ENCODE measurements around the gene CYCS.
"Not testable (repeated sequence)": the region's sequence is repeated elsewhere in the genome, so short reads cannot be mapped to it uniquely, and the experiment has no call there.

The CYCS gene

DNA sequence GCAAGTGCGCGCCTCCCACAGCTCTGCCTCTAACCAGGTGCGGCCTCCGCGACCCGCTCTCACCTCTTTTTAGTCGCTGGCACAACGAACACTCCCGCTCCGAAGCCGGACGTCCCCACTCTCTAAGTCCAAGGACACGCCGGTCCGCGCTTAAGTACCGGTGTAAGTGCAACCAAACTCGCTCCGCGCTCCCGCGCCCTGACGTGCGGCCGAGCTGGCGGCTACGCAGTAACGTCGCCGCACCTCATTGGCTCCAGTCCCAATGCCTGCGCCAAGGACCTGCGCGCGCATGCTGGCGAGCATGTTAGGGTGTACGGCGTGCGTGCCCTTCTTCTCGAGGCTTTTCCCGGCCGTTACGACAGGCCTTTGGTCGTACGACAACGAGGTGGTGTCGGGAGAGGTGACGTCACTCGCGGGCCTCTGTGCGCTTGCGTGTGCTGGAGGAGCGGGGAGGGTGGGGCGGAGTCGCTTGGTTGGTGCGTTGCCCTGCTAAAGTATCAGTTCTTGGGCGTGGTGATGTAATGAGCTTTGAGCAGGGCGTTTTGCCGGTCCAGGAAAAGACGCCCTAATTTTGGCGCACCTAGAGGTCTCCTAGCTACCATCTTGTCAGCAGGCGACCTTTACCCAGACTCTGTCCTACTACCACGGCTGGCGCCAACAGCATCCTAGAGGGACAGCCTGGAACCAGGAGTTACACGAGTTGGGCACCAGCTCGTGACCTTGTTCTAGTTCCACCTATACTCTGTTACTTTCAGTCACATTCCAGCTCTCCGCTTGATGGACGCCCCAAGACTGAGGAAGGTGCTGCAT is at the start of gene CYCS:
CYCS (minus strand) TSS at position 124 of the 810 bp plus-strand sequence. CDS start 1,141 bp downstream, outside the sequence.
- ATAC-seq (ENCODE audit: low read depth) (peak; percentile 86), DNase-seq (ENCODE audit: low spot score in 2 of 2) (peak; percentile 99)
- H3K4me3 Mint-ChIP-seq = peak within 1 kb of the TSS; percentile 97
- peaks cover 16% of the 10 kb centered on the region for H3K36me3 Mint-ChIP-seq
- peak within 1 kb of the TSS; percentile 99 for H3K27ac Mint-ChIP-seq
- H3K9me3 Mint-ChIP-seq = no peaks in the 10 kb centered on the region
- peaks cover 8% of the 10 kb centered on the region for H3K4me1 Mint-ChIP-seq
- H3K27me3 Mint-ChIP-seq = no peaks in the 10 kb centered on the region

DNA sequence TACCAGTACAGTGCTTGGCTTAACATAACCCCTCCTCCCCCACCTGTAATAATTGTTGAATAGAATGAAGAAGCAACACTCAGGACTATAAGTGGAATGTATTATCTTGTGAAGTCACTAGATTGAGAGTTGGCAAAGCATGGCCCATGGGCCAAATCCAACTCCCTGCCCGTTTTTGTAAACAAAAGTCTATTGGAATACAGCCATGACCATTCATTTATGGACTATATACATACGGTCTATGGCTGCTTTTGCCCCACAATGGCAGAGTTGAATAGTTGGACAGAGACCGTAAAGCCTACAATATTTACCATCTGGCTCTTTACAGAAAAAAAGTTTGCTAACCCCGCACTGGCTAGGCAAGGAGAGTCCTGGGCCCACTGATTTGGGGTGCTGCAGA is 48.1 kb upstream of the CYCS start:
- ATAC-seq (ENCODE audit: low read depth) (no peak), DNase-seq (ENCODE audit: low spot score in 2 of 2) (no peak)
- H3K36me3 Mint-ChIP-seq = peaks cover 31% of the 10 kb centered on the region
- no peaks in the 10 kb centered on the region for H3K27me3 Mint-ChIP-seq
- H3K4me1 Mint-ChIP-seq = peaks cover 4% of the 10 kb centered on the region
- H3K27ac Mint-ChIP-seq = peak overlapping the region; percentile 8
- H3K4me3 Mint-ChIP-seq = no peak overlapping the region
- H3K9me3 Mint-ChIP-seq = no peaks in the 10 kb centered on the region

DNA sequence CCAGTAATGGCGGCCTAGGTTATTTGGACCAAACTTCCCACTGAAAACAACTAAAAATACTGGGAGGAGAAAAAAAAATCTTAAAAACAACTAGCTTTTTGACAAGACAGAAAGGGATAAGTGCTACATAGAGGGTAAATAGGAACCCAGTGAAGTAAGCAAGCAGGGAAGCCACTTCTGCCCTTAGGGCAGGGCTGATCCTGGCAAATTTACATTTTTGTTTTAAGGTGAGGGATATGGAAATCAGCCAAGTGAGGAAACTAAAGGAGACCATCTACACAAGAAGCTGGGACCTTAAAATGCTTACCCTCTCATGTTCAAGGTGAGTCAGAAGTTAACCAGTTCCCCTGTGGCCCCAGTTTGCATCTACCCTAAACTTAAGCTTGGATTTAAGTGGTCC is 46.5 kb upstream of the CYCS start:
- Mint-ChIP-seq H3K36me3 (peaks cover 24% of the 10 kb centered on the region), H3K4me1 (peaks cover 4% of the 10 kb centered on the region), H3K9me3 (no peaks in the 10 kb centered on the region), H3K27me3 (no peaks in the 10 kb centered on the region), H3K4me3 (no peak overlapping the region), H3K27ac (no peak overlapping the region)
- ATAC-seq (ENCODE audit: low read depth) = no peak
- DNase-seq (ENCODE audit: low spot score in 2 of 2) = no peak

GRCh38 chr7:25171071-25171470 is 46.0 kb upstream of the CYCS start:
- DNase-seq (ENCODE audit: low spot score in 2 of 2) = no peak
- no peak overlapping the region for H3K4me3 Mint-ChIP-seq
- peaks cover 4% of the 10 kb centered on the region for H3K4me1 Mint-ChIP-seq
- no peaks in the 10 kb centered on the region for H3K9me3 Mint-ChIP-seq
- H3K36me3 Mint-ChIP-seq = peaks cover 24% of the 10 kb centered on the region
- no peak for ATAC-seq (ENCODE audit: low read depth)
- H3K27ac Mint-ChIP-seq = no peak overlapping the region
- no peaks in the 10 kb centered on the region for H3K27me3 Mint-ChIP-seq

- Mint-ChIP-seq H3K36me3 (peaks cover 26% of the 10 kb centered on the region), H3K4me3 (no peak overlapping the region)
- ATAC-seq (ENCODE audit: low read depth) = no peak
Measured at GRCh38 chr7:25169683-25170082, 44.6 kb upstream of the CYCS start.

GRCh38 chr7:25168145-25168544 is 43.1 kb upstream of the CYCS start:
- peaks cover 31% of the 10 kb centered on the region for H3K36me3 Mint-ChIP-seq
- no peak for DNase-seq (ENCODE audit: low spot score in 2 of 2)
- no peak for ATAC-seq (ENCODE audit: low read depth)
- H3K4me1 Mint-ChIP-seq = peaks cover 4% of the 10 kb centered on the region
- no peak overlapping the region for H3K4me3 Mint-ChIP-seq
- no peaks in the 10 kb centered on the region for H3K27me3 Mint-ChIP-seq
- H3K9me3 Mint-ChIP-seq = no peaks in the 10 kb centered on the region
- H3K27ac Mint-ChIP-seq = no peak overlapping the region

More at GRCh38 chr7:25169683-25170082, 44.6 kb upstream of the CYCS start:
- Mint-ChIP-seq H3K9me3 (no peaks in the 10 kb centered on the region), H3K27ac (no peak overlapping the region), H3K27me3 (no peaks in the 10 kb centered on the region), H3K4me1 (peaks cover 4% of the 10 kb centered on the region)
- DNase-seq (ENCODE audit: low spot score in 2 of 2) = no peak

GRCh38 chr7:25167262-25167843 is 42.3 kb upstream of the CYCS start:
- no peak overlapping the region for H3K4me3 Mint-ChIP-seq
- no peak for ATAC-seq (ENCODE audit: low read depth)

DNA sequence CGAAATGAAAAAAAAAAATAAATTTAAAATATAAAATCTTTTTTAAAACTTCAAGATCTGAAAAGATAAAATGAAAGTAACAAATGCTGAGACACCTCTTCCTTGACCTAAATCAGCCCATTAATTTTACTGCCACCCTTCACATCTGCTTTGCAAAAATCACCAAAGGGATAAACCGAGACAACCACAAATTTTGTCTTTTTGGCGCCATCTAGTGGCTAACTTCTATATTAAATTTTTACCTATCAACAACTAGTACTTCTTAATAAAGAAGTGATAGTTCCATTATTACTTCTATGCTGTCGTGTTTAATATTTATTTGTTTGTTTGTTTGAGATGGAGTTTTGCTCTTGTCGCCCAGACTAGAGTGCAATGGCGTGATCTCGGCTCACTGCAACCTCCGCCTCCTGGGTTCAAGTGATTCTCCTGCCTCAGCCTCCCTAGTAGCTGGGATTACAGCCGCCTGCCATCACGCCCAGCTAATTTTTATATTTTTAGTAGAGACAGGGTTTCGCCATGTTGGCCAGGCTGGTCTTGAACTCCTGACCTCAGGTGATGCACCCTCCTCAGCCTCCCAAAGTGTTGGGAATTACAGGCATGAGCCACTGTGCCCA is 35.0 kb upstream of the CYCS start:
- not testable (repeated sequence) for H3K27me3 Mint-ChIP-seq, H3K4me1 Mint-ChIP-seq, H3K4me3 Mint-ChIP-seq, H3K9me3 Mint-ChIP-seq, H3K27ac Mint-ChIP-seq
- peak; percentile 65 for ATAC-seq (ENCODE audit: low read depth)
- peaks cover 26% of the 10 kb centered on the region for H3K36me3 Mint-ChIP-seq
- peak in 1 of 2 donors; percentile 60 for DNase-seq (ENCODE audit: low spot score in 2 of 2)

More at GRCh38 chr7:25167262-25167843, 42.3 kb upstream of the CYCS start:
- Mint-ChIP-seq H3K27me3 (no peaks in the 10 kb centered on the region), H3K9me3 (no peaks in the 10 kb centered on the region), H3K27ac (no peak overlapping the region), H3K36me3 (peaks cover 25% of the 10 kb centered on the region), H3K4me1 (peaks cover 4% of the 10 kb centered on the region)
- DNase-seq (ENCODE audit: low spot score in 2 of 2) = no peak

DNA sequence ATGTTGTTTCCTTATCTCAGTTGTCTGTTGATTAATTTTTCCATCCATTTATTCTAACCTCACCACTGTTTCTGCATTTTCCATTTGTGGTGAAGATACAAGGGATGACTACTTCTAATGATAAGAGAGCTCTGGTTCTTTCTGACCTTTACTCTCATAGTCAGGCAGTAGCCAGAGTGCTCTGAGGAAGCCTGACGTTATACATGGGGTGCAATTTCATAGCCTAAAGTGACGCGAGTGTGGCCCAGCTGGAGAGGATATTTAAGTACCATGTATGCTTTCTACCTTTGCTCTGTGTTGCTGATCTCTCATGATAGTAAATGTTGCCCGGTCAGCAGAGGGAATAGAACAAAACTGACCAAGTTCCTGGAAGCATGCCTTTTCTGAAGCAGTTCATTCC is 33.9 kb upstream of the CYCS start:
- DNase-seq (ENCODE audit: low spot score in 2 of 2) (no peak), ATAC-seq (ENCODE audit: low read depth) (no peak)
- Mint-ChIP-seq H3K9me3 (no peaks in the 10 kb centered on the region), H3K4me1 (peaks cover 2% of the 10 kb centered on the region), H3K36me3 (peaks cover 27% of the 10 kb centered on the region), H3K27me3 (no peaks in the 10 kb centered on the region), H3K27ac (no peak overlapping the region), H3K4me3 (no peak overlapping the region)

GRCh38 chr7:25151773-25152172 is 26.7 kb upstream of the CYCS start:
- Mint-ChIP-seq H3K27me3 (no peaks in the 10 kb centered on the region), H3K4me3 (no peak overlapping the region), H3K9me3 (no peaks in the 10 kb centered on the region), H3K36me3 (peaks cover 31% of the 10 kb centered on the region), H3K27ac (no peak overlapping the region), H3K4me1 (no peaks in the 10 kb centered on the region)
- no peak for DNase-seq (ENCODE audit: low spot score in 2 of 2)
- ATAC-seq (ENCODE audit: low read depth) = no peak

GRCh38 chr7:25149836-25150235 is 24.8 kb upstream of the CYCS start:
- ATAC-seq (ENCODE audit: low read depth) = no peak
- Mint-ChIP-seq H3K4me1 (peaks cover 2% of the 10 kb centered on the region), H3K27me3 (no peaks in the 10 kb centered on the region), H3K36me3 (peaks cover 36% of the 10 kb centered on the region), H3K4me3 (no peak overlapping the region), H3K27ac (no peak overlapping the region), H3K9me3 (no peaks in the 10 kb centered on the region)
- no peak for DNase-seq (ENCODE audit: low spot score in 2 of 2)

GRCh38 chr7:25148772-25149575 is 23.9 kb upstream of the CYCS start:
- Mint-ChIP-seq H3K4me1 (peaks cover 2% of the 10 kb centered on the region), H3K9me3 (no peaks in the 10 kb centered on the region), H3K27me3 (no peaks in the 10 kb centered on the region), H3K27ac (no peak overlapping the region), H3K4me3 (no peak overlapping the region), H3K36me3 (peaks cover 30% of the 10 kb centered on the region)
- no peak for ATAC-seq (ENCODE audit: low read depth)
- DNase-seq (ENCODE audit: low spot score in 2 of 2) = no peak

DNA sequence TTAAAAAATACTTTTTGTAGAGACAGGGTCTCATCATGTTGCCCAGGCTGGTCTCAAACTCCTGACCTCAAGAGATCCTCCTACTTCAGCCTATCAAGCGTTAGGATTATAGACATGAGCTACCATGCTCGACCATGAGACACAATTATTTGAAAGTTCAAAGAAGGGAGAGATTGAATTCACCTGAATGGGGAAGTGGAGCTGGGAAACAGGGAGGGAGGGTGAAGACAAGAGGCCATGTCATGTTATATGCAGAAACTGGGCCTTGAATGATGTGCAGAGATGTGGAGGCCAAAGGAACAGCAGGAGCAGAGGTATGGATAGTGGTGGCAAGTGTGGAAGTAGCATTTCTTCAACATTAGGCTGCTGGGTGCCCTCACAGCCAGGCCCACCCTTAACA is 18.7 kb upstream of the CYCS start:
- Mint-ChIP-seq H3K4me3 (no peak overlapping the region), H3K27ac (no peak overlapping the region), H3K4me1 (peaks cover 2% of the 10 kb centered on the region), H3K27me3 (no peaks in the 10 kb centered on the region), H3K9me3 (no peaks in the 10 kb centered on the region), H3K36me3 (peaks cover 14% of the 10 kb centered on the region)
- ATAC-seq (ENCODE audit: low read depth) (no peak), DNase-seq (ENCODE audit: low spot score in 2 of 2) (no peak)

- Mint-ChIP-seq H3K27me3 (no peaks in the 10 kb centered on the region), H3K4me3 (no peak overlapping the region), H3K27ac (no peak overlapping the region), H3K36me3 (peaks cover 12% of the 10 kb centered on the region), H3K9me3 (no peaks in the 10 kb centered on the region), H3K4me1 (no peaks in the 10 kb centered on the region)
- ATAC-seq (ENCODE audit: low read depth) (no peak), DNase-seq (ENCODE audit: low spot score in 2 of 2) (no peak)
Measured at GRCh38 chr7:25139536-25139935, 14.5 kb upstream of the CYCS start.

All from memory B cell (primary cell).